CD4-positive, alpha-beta T cell treated with Interleukin-21 for 1 hour (primary cell): ENCODE measurements around the gene EGFR.

ENCODE experiments used
- DNase-seq: peaks from one replicate; pipeline ENCODE4 v3.0.0-alpha.2; 2020

EGFR gene

GRCh38 chr7:55018361-55019190 is at the start of gene EGFR:
EGFR (plus strand) TSS chr7:55019017; CDS start chr7:55019278, 261 bp downstream.
- no peak for DNase-seq

GRCh38 chr7:54969208-54969967 is 49.4 kb upstream of the EGFR start:
- DNase-seq = no peak

- DNase-seq = no peak
Measured at GRCh38 chr7:54972733-54973294, 46.0 kb upstream of the EGFR start.

GRCh38 chr7:54978364-54979116 is 40.3 kb upstream of the EGFR start:
- DNase-seq = no peak

- DNase-seq = no peak
Measured at GRCh38 chr7:54980521-54980920, 38.3 kb upstream of the EGFR start.

- no peak for DNase-seq
Measured at GRCh38 chr7:54981913-54982312, 36.9 kb upstream of the EGFR start.

- no peak for DNase-seq
Measured at GRCh38 chr7:54985426-54986330, 33.1 kb upstream of the EGFR start.

- DNase-seq = no peak
Measured at GRCh38 chr7:54986716-54987115, 32.1 kb upstream of the EGFR start.

- no peak for DNase-seq
Measured at GRCh38 chr7:54987772-54988171, 31.0 kb upstream of the EGFR start.

GRCh38 chr7:54988516-54988915 is 30.3 kb upstream of the EGFR start:
- DNase-seq = no peak

GRCh38 chr7:54989453-54990225 is 29.2 kb upstream of the EGFR start:
- no peak for DNase-seq

- no peak for DNase-seq
Measured at GRCh38 chr7:54991341-54991740, 27.5 kb upstream of the EGFR start.

GRCh38 chr7:54992871-54993475 is 25.8 kb upstream of the EGFR start:
- no peak for DNase-seq

GRCh38 chr7:54995166-54995565 is 23.7 kb upstream of the EGFR start:
- DNase-seq = no peak

GRCh38 chr7:54995610-54996363 is 23.0 kb upstream of the EGFR start:
- peak; percentile 12 for DNase-seq

GRCh38 chr7:54996391-54996790 is 22.4 kb upstream of the EGFR start:
- DNase-seq = no peak

- no peak for DNase-seq
Measured at GRCh38 chr7:55004579-55004978, 14.2 kb upstream of the EGFR start.

- no peak for DNase-seq
Measured at GRCh38 chr7:55005241-55005851, 13.5 kb upstream of the EGFR start.

GRCh38 chr7:55006499-55006898 is 12.3 kb upstream of the EGFR start:
- no peak for DNase-seq

- no peak for DNase-seq
Measured at GRCh38 chr7:55013851-55014250, 5.0 kb upstream of the EGFR start.
